ENCODE data around the gene TEX2. TPM values are rescaled to one million over a fixed set of nuclear protein-coding genes. Genes with fewer than 3 reads are reported as not detected.

TEX2 gene
- total and polyA plus RNA-seq, 2 of the 13 experiments (the other 11 are each of a cell fraction or from before 2014, with no cell fraction given): 21.4 to 37.7 TPM

- TF ChIP-seq ZNF362 (CRISPR knock-in tag; IDR thresholded peaks at IDR 0.05; ENCODE audit: borderline replicate concordance): no peak
- no peak for TF ChIP-seq ZNF737 (CRISPR knock-in tag; IDR thresholded peaks at IDR 0.05; ENCODE audit: borderline replicate concordance)
- no peak for TF ChIP-seq ATF4 (CRISPR knock-in tag; IDR thresholded peaks at IDR 0.05)
- TF ChIP-seq ZSCAN5A (CRISPR knock-in tag; IDR thresholded peaks at IDR 0.05; ENCODE audit: borderline replicate concordance): no peak
- TF ChIP-seq ATM (IDR thresholded peaks at IDR 0.05; ENCODE audit: borderline replicate concordance): no peak
- no peak for TF ChIP-seq ZBTB20 (CRISPR knock-in tag; IDR thresholded peaks at IDR 0.05; ENCODE audit: borderline replicate concordance, low read depth)
These were observed 69.5 kb downstream of the TEX2 start (continued) for GRCh38 chr17:64193561-64193960.

- POLR2A ChIA-PET: interaction anchor here (1.3 kb wide), 1 partner anchor 47 kb away, joined by 5 read pairs; no protein-coding TSS in a partner anchor
- in situ Hi-C loops (cut with HindIII; ENCODE audit: extremely low pct_ligation_motif_present, low pct_unique_long_range_greater_than_20kb): no loop called here
- Histone ChIP-seq H2AFZ (ENCODE audit: low read length) (no peak overlapping the region), H3K4me1 (ENCODE audit: insufficient read depth, low read length) (peaks cover 13% of the 10 kb centered on the region), H3K9ac (ENCODE audit: insufficient read depth, low read depth, low read length) (no peak overlapping the region), H3K27ac (ENCODE audit: extremely low read length, insufficient read depth, low read length) (no peak overlapping the region), H3K9me3 (ENCODE audit: low read length) (no peaks in the 10 kb centered on the region), H3K4me2 (ENCODE audit: low read depth, low read length) (no peak overlapping the region), H3K36me3 (replicated peaks in 1 of 2; ENCODE audit: control insufficient read depth in 1 of 2, insufficient read depth in 2 of 2, low read length in 2 of 2) (peaks cover 15 to 23% of the 10 kb centered on the region in 2 experiments), H3K4me3 (replicated peaks in 1 of 3; ENCODE audit: insufficient read depth in 1 of 3, low read depth in 2 of 3, low read length in 3 of 3) (no peak overlapping the region), H3K27me3 (ENCODE audit: control insufficient read depth in 1 of 2, insufficient read depth in 2 of 2, low read length in 2 of 2) (no peaks in the 10 kb centered on the region), H3K79me2 (ENCODE audit: insufficient read depth, low read length) (no peaks in the 10 kb centered on the region), H4K20me1 (ENCODE audit: insufficient read depth, low read length) (no peaks in the 10 kb centered on the region)
- ATAC-seq: no peak
- CTCF ChIA-PET (ENCODE audit: low intra/inter-chr PET ratio, low total read pairs): no interaction called here
- TSS peak; percentile 21 for BruUV-seq (replicated peaks)
- intact Hi-C loops (cut with micrococcal nuclease; ENCODE audit: unreplicated experiment): no loop called here
- no peak for DNase-seq (ENCODE audit: low spot score)
- WGBS (ENCODE audit: low lambda C conversion rate): 73% methylated on average over 3 of the region's 3 CpGs
- TF ChIP-seq MNT (IDR thresholded peaks at IDR 0.05) (no peak), TEAD2 (CRISPR knock-in tag; IDR thresholded peaks at IDR 0.05) (no peak), RELA (CRISPR knock-in tag; IDR thresholded peaks at IDR 0.05) (no peak)
- FAIRE-seq: no peak
These were observed 70.5 kb downstream of the TEX2 start for GRCh38 chr17:64192589-64192988.

Measured in HepG2 (cell line).